ENCODE results near the gene CBLC. TPM values are rescaled to one million over a fixed set of nuclear protein-coding genes. Genes with fewer than 3 reads are reported as not detected.

Gene CBLC
- total and polyA plus RNA-seq, 2 donors = 4.7 to 6.1 TPM

- Histone ChIP-seq H3K36me3 (ENCODE audit: insufficient read depth) (no peaks in the 10 kb centered on the region), H3K4me1 (ENCODE audit: insufficient read depth) (no peaks in the 10 kb centered on the region), H3K4me3 (ENCODE audit: low read depth, low read length) (peak overlapping the region; percentile 95), H3K27ac (ENCODE audit: low read depth) (peak overlapping the region; percentile 78)
- DNase-seq (ENCODE audit: extremely low spot score) = peak; percentile 23
- 1% methylated on average over 51 of the region's 51 CpGs for WGBS
Measured at GRCh38 chr19:44846455-44847143, 68.9 kb downstream of the CBLC start.

- 1% methylated on average over 47 of the region's 47 CpGs for WGBS
- DNase-seq (ENCODE audit: extremely low spot score) = peak; percentile 31
Measured at GRCh38 chr19:44847144-44848035, 69.7 kb downstream of the CBLC start.

DNA sequence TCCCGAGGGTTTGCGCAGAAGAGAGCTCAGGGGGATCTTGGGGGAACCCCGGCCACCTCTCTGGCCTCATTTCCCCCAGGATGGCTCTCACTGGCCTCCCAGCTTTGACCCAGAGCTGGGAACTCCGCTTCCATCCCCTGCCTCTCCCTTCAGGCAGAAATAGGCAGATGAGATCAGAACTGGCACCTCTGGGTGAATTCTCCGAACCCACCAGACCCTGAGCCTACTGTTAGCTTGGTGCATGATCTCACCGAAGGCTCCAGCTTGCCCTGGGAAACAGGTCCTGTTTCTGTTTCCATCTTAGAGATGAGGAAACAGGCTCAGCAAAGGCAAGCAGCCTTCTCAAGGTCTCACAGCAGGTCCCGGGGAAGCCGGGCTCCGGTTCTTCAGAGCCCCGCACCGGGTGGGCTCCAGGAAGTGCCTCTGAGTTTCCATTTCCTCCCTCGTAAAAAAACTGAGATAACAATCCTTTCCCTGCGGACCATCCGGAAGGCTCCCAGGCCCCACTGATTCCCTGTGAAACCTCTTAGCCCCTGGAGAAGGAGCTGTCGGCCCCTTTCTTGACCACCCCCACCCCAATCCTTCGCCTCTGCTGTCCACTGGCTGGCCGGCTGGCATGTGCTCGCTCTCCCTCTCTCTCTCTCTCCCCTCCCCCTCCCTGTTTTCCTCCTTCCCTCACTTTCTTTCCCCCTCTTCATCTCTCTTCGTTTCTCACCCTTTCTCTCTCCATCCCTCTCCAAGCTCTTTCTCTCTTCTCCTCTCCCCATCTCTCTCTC lies 70.5 kb downstream of the CBLC start:
- WGBS = 12% methylated on average over 19 of the region's 19 CpGs
- Histone ChIP-seq H3K27ac (ENCODE audit: low read depth) (peak overlapping the region; percentile 88), H3K4me3 (ENCODE audit: low read depth, low read length) (peak overlapping the region; percentile 95), H3K36me3 (ENCODE audit: insufficient read depth) (no peaks in the 10 kb centered on the region), H3K4me1 (ENCODE audit: insufficient read depth) (no peaks in the 10 kb centered on the region)
- peak; percentile 31 for DNase-seq (ENCODE audit: extremely low spot score)

More at GRCh38 chr19:44847144-44848035, 69.7 kb downstream of the CBLC start:
- peak overlapping the region; percentile 88 for H3K27ac ChIP-seq (ENCODE audit: low read depth)
- no peaks in the 10 kb centered on the region for H3K36me3 ChIP-seq (ENCODE audit: insufficient read depth)
- peak overlapping the region; percentile 95 for H3K4me3 ChIP-seq (ENCODE audit: low read depth, low read length)
- no peaks in the 10 kb centered on the region for H3K4me1 ChIP-seq (ENCODE audit: insufficient read depth)

GRCh38 chr19:44848812-44849447 lies 71.2 kb downstream of the CBLC start:
- H3K4me1 ChIP-seq (ENCODE audit: insufficient read depth) = no peaks in the 10 kb centered on the region

More at GRCh38 chr19:44848812-44849447, 71.2 kb downstream of the CBLC start:
- no peak for DNase-seq (ENCODE audit: extremely low spot score)
- 24% methylated on average over 18 of the region's 18 CpGs for WGBS
- Histone ChIP-seq H3K4me3 (ENCODE audit: low read depth, low read length) (peak overlapping the region; percentile 95), H3K27ac (ENCODE audit: low read depth) (peak overlapping the region; percentile 19), H3K36me3 (ENCODE audit: insufficient read depth) (no peaks in the 10 kb centered on the region)

Small RNA genes within 50 kb of the gene (small RNA-seq; reads per million reads assigned to genes)
- gene RF00156 = not detected

Other genes with a start within 250 kb of the CBLC start
- not detected for gene CEACAM20, start 248.2 kb upstream of the CBLC start, total RNA-seq
- gene CEACAM20, start 248.2 kb upstream of the CBLC start, polyA plus RNA-seq = not detected
- not detected for gene IGSF23, start 164.3 kb upstream of the CBLC start, total RNA-seq
- not detected for gene IGSF23, start 164.3 kb upstream of the CBLC start, polyA plus RNA-seq
- 21.3 TPM for gene PVR, start 134.0 kb upstream of the CBLC start, total RNA-seq
- 19.3 TPM for gene PVR, start 134.0 kb upstream of the CBLC start, polyA plus RNA-seq
- 1.8 TPM for gene CEACAM19, start 106.4 kb upstream of the CBLC start, total RNA-seq
- gene CEACAM19, start 106.4 kb upstream of the CBLC start, polyA plus RNA-seq = 4.9 TPM
- gene CEACAM16, start 78.7 kb upstream of the CBLC start, total RNA-seq = not detected
- gene CEACAM16, start 78.7 kb upstream of the CBLC start, polyA plus RNA-seq = not detected
- 2.5 TPM for gene BCL3, start 29.2 kb upstream of the CBLC start, total RNA-seq
- gene BCL3, start 29.2 kb upstream of the CBLC start, polyA plus RNA-seq = 93.0 TPM
- 35.3 TPM for gene BCAM, start 31.2 kb downstream of the CBLC start, total RNA-seq
- gene BCAM, start 31.2 kb downstream of the CBLC start, polyA plus RNA-seq = 77.4 TPM
- gene NECTIN2, start 68.4 kb downstream of the CBLC start, total RNA-seq = 27.4 TPM
- gene NECTIN2, start 68.4 kb downstream of the CBLC start, polyA plus RNA-seq = 50.2 TPM
- gene TOMM40, start 113.4 kb downstream of the CBLC start, total RNA-seq = 17.8 TPM
- gene TOMM40, start 113.4 kb downstream of the CBLC start, polyA plus RNA-seq = 39.3 TPM
- 28.2 TPM for gene APOE, start 127.9 kb downstream of the CBLC start, total RNA-seq
- gene APOE, start 127.9 kb downstream of the CBLC start, polyA plus RNA-seq = 60.5 TPM
- 3.5 TPM for gene APOC1, start 136.7 kb downstream of the CBLC start, total RNA-seq
- 26.9 TPM for gene APOC1, start 136.7 kb downstream of the CBLC start, polyA plus RNA-seq
- not detected for gene APOC4, start 164.3 kb downstream of the CBLC start, total RNA-seq
- gene APOC4, start 164.3 kb downstream of the CBLC start, polyA plus RNA-seq = not detected
- not detected for gene APOC2, start 168.2 kb downstream of the CBLC start, total RNA-seq
- 1.6 TPM for gene APOC2, start 168.2 kb downstream of the CBLC start, polyA plus RNA-seq
- 27.3 TPM for gene CLPTM1, start 177.5 kb downstream of the CBLC start, total RNA-seq
- gene CLPTM1, start 177.5 kb downstream of the CBLC start, polyA plus RNA-seq = 104 TPM
- 2.6 TPM for gene RELB, start 223.6 kb downstream of the CBLC start, total RNA-seq
- gene RELB, start 223.6 kb downstream of the CBLC start, polyA plus RNA-seq = 8.9 TPM